ENCODE data around the gene MPZL1. TPM values are rescaled to one million over a fixed set of nuclear protein-coding genes. Genes with fewer than 3 reads are reported as not detected.
"Not testable (repeated sequence)": the region's sequence is repeated elsewhere in the genome, so short reads cannot be mapped to it uniquely, and the experiment has no call there.

The MPZL1 gene
- total and polyA plus RNA-seq, 2 of the 8 experiments (the other 6 are each of a cell fraction or from before 2014, with no cell fraction given) = 37.8 to 120 TPM

DNA sequence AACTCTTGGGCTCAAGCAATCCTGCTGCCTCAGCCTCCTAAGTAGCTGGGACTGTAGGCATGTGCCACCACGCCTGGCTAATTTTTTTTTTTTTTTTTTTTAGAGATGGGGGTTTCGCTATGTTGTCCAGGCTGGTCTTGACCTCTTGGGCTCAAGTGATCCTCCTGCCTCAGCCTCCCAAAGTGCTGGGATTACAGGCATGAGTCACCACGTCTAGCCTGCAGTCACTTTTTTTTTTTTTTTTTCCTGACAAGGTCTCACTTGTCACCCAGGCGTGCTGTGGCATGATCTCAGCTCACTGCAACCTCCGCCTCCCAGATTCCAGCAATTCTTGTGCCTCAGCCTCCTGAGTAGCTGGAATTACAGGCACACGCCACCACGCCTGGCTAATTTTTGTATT lies 19.3 kb downstream of the MPZL1 start:
- H3K9me3 ChIP-seq (ENCODE audit: insufficient read depth in 2 of 2, low read depth in 1 of 2, low read length in 1 of 2); H2BK15ac ChIP-seq (ENCODE audit: low read length); H3K4me2 ChIP-seq (ENCODE audit: insufficient read depth in 1 of 2, low read depth in 2 of 2, low read length in 2 of 2); H3K36me3 ChIP-seq (ENCODE audit: control insufficient read depth in 2 of 4, insufficient read depth in 4 of 4, low read length in 3 of 4); FAIRE-seq; POLR2A ChIA-PET (ENCODE audit: partially characterized antibody); H3K23me2 ChIP-seq (ENCODE audit: low read depth, low read length); H2BK5ac ChIP-seq (ENCODE audit: low read depth, low read length); H3K14ac ChIP-seq (ENCODE audit: insufficient read length); H3K23ac ChIP-seq (ENCODE audit: insufficient read length); H2BK120ac ChIP-seq (replicated peaks; ENCODE audit: low read depth, low read length); H3K9ac ChIP-seq (replicated peaks in 1 of 4; ENCODE audit: extremely low read depth in 1 of 4, low read depth in 3 of 4, low read length in 3 of 4); H4K8ac ChIP-seq (ENCODE audit: extremely low read depth, insufficient read depth, low read length); H3K4me1 ChIP-seq (replicated peaks in 1 of 4; ENCODE audit: control insufficient read depth in 3 of 4, insufficient read depth in 4 of 4, low read length in 3 of 4); H2AK5ac ChIP-seq (ENCODE audit: low read depth, low read length); H3K27me3 ChIP-seq (replicated peaks in 1 of 4; ENCODE audit: control insufficient read depth in 3 of 4, extremely low read depth in 1 of 4, insufficient read depth in 3 of 4, low read length in 3 of 4); H3K27ac ChIP-seq (ENCODE audit: low read depth, low read length); H2BK12ac ChIP-seq (ENCODE audit: low read depth, low read length); H2AFZ ChIP-seq (ENCODE audit: low read length); H4K91ac ChIP-seq (replicated peaks; ENCODE audit: insufficient read length, low read length); H2BK20ac ChIP-seq (ENCODE audit: low read length); H3K56ac ChIP-seq (replicated peaks; ENCODE audit: insufficient read length, low read depth, low read length); H3K4me3 ChIP-seq (ENCODE audit: extremely low read depth in 1 of 4, insufficient read depth in 2 of 4, low read depth in 3 of 4, low read length in 4 of 4); H3K4ac ChIP-seq (replicated peaks; ENCODE audit: insufficient read length, low read depth, low read length); H4K5ac ChIP-seq (ENCODE audit: insufficient read length, low read depth, low read length); DNase-seq (ENCODE audit: low read depth in 1 of 2, low spot score in 2 of 2); H3K18ac ChIP-seq (ENCODE audit: extremely low read depth, low read length): not testable (repeated sequence)
- Histone ChIP-seq H4K20me1 (replicated peaks in 1 of 2; ENCODE audit: control insufficient read depth in 1 of 2, insufficient read depth in 2 of 2, low read length in 2 of 2) (peaks cover under 1 to 10% of the 10 kb centered on the region in 2 experiments), H3K79me2 (ENCODE audit: control insufficient read depth in 1 of 2, insufficient read depth in 2 of 2, low read length in 2 of 2) (peaks cover 3 to 70% of the 10 kb centered on the region in 2 experiments; a peak in 3 of 4 replicates), H3K79me1 (ENCODE audit: low read depth, low read length) (peaks cover 11% of the 10 kb centered on the region)
- WGBS, 2 experiments (ENCODE audit: extremely low coverage in 1 of 2, insufficient coverage in 1 of 2, insufficient read length in 1 of 2, insufficient replicate concordance in 2 of 2, low coverage in 1 of 2, low lambda C conversion rate in 2 of 2, missing lambda C conversion rate in 1 of 2) = 100% methylated on average over 2 of the region's 7 CpGs; no CpG with 5 or more reads in 1 of the 2 experiments
- CTCF ChIA-PET (ENCODE audit: partially characterized antibody) = interaction anchor here (0.6 to 0.7 kb wide), 2 partner anchors 138 to 164 kb away, joined by 3 read pairs; no protein-coding TSS in a partner anchor

DNA sequence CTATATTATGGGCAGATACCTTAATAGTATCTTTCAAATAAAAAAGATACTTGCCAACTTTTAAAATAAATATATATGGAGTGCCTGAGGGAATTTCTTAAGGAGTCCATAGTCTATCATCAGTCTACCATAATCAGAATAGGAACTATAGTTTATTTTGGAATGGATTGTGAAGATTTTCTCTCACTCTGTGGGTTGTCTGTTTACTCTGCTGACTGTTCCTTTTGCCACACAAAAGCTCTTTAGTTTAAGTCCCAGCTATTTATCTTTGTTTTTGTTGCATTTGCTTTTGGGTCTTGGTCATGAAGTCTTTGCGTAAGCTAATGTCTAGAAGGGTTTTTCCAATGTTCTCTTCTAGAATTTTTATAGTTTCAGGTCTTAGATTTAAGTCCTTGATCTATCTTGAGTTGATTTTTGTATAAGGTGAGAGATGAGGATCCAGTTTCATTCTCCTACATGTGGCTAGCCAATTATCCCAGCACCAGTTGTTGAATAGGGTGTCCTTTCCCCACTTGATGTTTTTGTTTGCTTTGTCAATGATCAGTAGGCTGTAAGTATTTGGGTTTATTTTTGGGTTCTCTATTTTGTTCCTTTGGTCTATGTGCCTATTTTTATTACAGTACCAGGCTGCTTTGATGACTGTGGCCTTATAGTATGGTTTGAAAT lies 20.7 kb downstream of the MPZL1 start:
- H3K56ac ChIP-seq (replicated peaks; ENCODE audit: insufficient read length, low read depth, low read length); H3K23ac ChIP-seq (ENCODE audit: insufficient read length); DNase-seq (ENCODE audit: low read depth in 1 of 2, low spot score in 2 of 2); H3K4me3 ChIP-seq (ENCODE audit: extremely low read depth in 1 of 4, insufficient read depth in 2 of 4, low read depth in 3 of 4, low read length in 4 of 4); H4K20me1 ChIP-seq (replicated peaks in 1 of 2; ENCODE audit: control insufficient read depth in 1 of 2, insufficient read depth in 2 of 2, low read length in 2 of 2); H3K4me2 ChIP-seq (ENCODE audit: insufficient read depth in 1 of 2, low read depth in 2 of 2, low read length in 2 of 2); H2BK120ac ChIP-seq (replicated peaks; ENCODE audit: low read depth, low read length); H3K9ac ChIP-seq (replicated peaks in 1 of 4; ENCODE audit: extremely low read depth in 1 of 4, low read depth in 3 of 4, low read length in 3 of 4); POLR2A ChIA-PET (ENCODE audit: partially characterized antibody); H2BK5ac ChIP-seq (ENCODE audit: low read depth, low read length); H3K4ac ChIP-seq (replicated peaks; ENCODE audit: insufficient read length, low read depth, low read length); H2BK12ac ChIP-seq (ENCODE audit: low read depth, low read length); H2BK20ac ChIP-seq (ENCODE audit: low read length); H3K9me3 ChIP-seq (ENCODE audit: insufficient read depth in 2 of 2, low read depth in 1 of 2, low read length in 1 of 2); H3K27ac ChIP-seq (ENCODE audit: low read depth, low read length); H2BK15ac ChIP-seq (ENCODE audit: low read length); H4K91ac ChIP-seq (replicated peaks; ENCODE audit: insufficient read length, low read length); H2AFZ ChIP-seq (ENCODE audit: low read length); H3K79me1 ChIP-seq (ENCODE audit: low read depth, low read length); FAIRE-seq; H3K23me2 ChIP-seq (ENCODE audit: low read depth, low read length); H4K8ac ChIP-seq (ENCODE audit: extremely low read depth, insufficient read depth, low read length); H3K4me1 ChIP-seq (replicated peaks in 1 of 4; ENCODE audit: control insufficient read depth in 3 of 4, insufficient read depth in 4 of 4, low read length in 3 of 4); H3K36me3 ChIP-seq (ENCODE audit: control insufficient read depth in 2 of 4, insufficient read depth in 4 of 4, low read length in 3 of 4); H3K27me3 ChIP-seq (replicated peaks in 1 of 4; ENCODE audit: control insufficient read depth in 3 of 4, extremely low read depth in 1 of 4, insufficient read depth in 3 of 4, low read length in 3 of 4); H4K5ac ChIP-seq (ENCODE audit: insufficient read length, low read depth, low read length); H3K14ac ChIP-seq (ENCODE audit: insufficient read length); H2AK5ac ChIP-seq (ENCODE audit: low read depth, low read length); H3K18ac ChIP-seq (ENCODE audit: extremely low read depth, low read length): not testable (repeated sequence)
- CTCF ChIA-PET (ENCODE audit: partially characterized antibody) = interaction anchor here (0.6 kb wide), 1 partner anchor 159 kb away, joined by 3 read pairs; no protein-coding TSS in a partner anchor
- 100% methylated on average over 1 of the region's 1 CpG; no CpG with 5 or more reads in 1 of the 2 experiments for WGBS, 2 experiments (ENCODE audit: extremely low coverage in 1 of 2, insufficient coverage in 1 of 2, insufficient read length in 1 of 2, insufficient replicate concordance in 2 of 2, low coverage in 1 of 2, low lambda C conversion rate in 2 of 2, missing lambda C conversion rate in 1 of 2)
- H3K79me2 ChIP-seq (ENCODE audit: control insufficient read depth in 1 of 2, insufficient read depth in 2 of 2, low read length in 2 of 2) = peaks cover 3 to 68% of the 10 kb centered on the region in 2 experiments; a peak in 3 of 4 replicates
